ENCODE measurements around the gene WRAP73.

DNA sequence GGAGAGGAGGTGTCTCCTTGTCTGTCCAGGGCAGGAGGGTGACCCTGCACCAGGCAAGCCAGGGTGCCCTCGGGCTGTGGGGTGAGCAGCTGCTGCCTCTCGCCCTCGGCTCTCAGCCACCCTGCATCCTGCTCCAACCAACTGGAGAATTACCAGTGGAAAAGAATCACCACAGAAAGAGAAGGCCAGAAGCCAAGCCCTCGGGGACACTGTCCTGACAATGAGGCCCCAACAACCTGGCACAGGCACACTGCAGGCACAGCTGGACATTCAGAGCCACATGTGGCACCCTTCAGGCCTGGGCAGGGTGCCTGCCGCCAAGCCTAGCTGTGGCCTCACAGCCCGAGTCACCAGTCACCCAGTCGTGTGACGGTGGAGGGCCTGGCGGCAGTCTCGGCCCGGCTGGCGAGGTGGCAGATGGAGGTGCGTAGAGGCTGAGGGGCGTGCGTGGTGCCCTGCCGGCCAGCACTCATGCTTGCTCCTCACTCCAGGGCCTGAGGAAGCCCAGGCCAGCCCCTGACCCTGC, 50.6 kb downstream of the WRAP73 start:
- TF ChIP-seq POLR2AphosphoS5 (IDR thresholded peaks at IDR 0.05): no peak
- TF ChIP-seq EP300 (IDR thresholded peaks at IDR 0.05): no peak
- TF ChIP-seq, protein P1, sequence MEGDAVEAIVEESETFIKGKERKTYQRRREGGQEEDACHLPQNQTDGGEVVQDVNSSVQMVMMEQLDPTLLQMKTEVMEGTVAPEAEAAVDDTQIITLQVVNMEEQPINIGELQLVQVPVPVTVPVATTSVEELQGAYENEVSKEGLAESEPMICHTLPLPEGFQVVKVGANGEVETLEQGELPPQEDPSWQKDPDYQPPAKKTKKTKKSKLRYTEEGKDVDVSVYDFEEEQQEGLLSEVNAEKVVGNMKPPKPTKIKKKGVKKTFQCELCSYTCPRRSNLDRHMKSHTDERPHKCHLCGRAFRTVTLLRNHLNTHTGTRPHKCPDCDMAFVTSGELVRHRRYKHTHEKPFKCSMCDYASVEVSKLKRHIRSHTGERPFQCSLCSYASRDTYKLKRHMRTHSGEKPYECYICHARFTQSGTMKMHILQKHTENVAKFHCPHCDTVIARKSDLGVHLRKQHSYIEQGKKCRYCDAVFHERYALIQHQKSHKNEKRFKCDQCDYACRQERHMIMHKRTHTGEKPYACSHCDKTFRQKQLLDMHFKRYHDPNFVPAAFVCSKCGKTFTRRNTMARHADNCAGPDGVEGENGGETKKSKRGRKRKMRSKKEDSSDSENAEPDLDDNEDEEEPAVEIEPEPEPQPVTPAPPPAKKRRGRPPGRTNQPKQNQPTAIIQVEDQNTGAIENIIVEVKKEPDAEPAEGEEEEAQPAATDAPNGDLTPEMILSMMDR (IDR thresholded peaks at IDR 0.05): no peak
